ENCODE measurements around the gene ANP32E. TPM values are rescaled to one million over a fixed set of nuclear protein-coding genes. Genes with fewer than 3 reads are reported as not detected.

The ANP32E gene
- total RNA-seq, 2 experiments from 2014 or later: 174 to 185 TPM

- ATAC-seq: peak; percentile 57
These were observed 45.4 kb upstream of the ANP32E start for GRCh38 chr1:150281221-150281757.

GRCh38 chr1:150280138-150280707 lies 44.3 kb upstream of the ANP32E start:
- no peak for ATAC-seq
- no peak for DNase-seq
- ChIA-PET CTCF (interaction anchor here (1.0 to 2.4 kb wide), 6 partner anchors 8 to 29 kb away, joined by 3 to 37 read pairs (median 11); partner anchors contain the start of genes C1orf54 and CA14), POLR2A (no interaction called here)
- Mint-ChIP-seq H3K27me3 (no peaks in the 10 kb centered on the region), H3K4me1 (ENCODE audit: low read depth) (peaks cover 21% of the 10 kb centered on the region), H3K36me3 (ENCODE audit: low read depth) (peaks cover 2% of the 10 kb centered on the region), H3K27ac (no peak overlapping the region), H3K4me3 (no peak overlapping the region), H3K9me3 (peaks cover 2% of the 10 kb centered on the region)
- intact Hi-C loops (cut with micrococcal nuclease): no loop called here
- no peak for TF ChIP-seq CTCF (IDR thresholded peaks at IDR 0.05)

More at GRCh38 chr1:150281221-150281757, 45.4 kb upstream of the ANP32E start:
- H3K4me1 Mint-ChIP-seq (ENCODE audit: low read depth): peaks cover 21% of the 10 kb centered on the region
- TF ChIP-seq CTCF (IDR thresholded peaks at IDR 0.05): peak; percentile 70
- H3K27ac Mint-ChIP-seq: peak overlapping the region; percentile 89
- H3K9me3 Mint-ChIP-seq: peaks cover 2% of the 10 kb centered on the region
- CTCF ChIA-PET: interaction anchor here (0.6 to 2.4 kb wide), 12 partner anchors 9 to 416 kb away, joined by 3 to 37 read pairs (median 4); partner anchors contain the start of genes C1orf54, CA14 and GOLPH3L
- H3K4me3 Mint-ChIP-seq: peak overlapping the region; percentile 80
- POLR2A ChIA-PET: interaction anchor here (1.0 kb wide), 1 partner anchor 25 kb away, joined by 5 read pairs; no protein-coding TSS in a partner anchor
- peak; percentile 83 for DNase-seq
- H3K27me3 Mint-ChIP-seq: no peaks in the 10 kb centered on the region
- intact Hi-C loops (cut with micrococcal nuclease): no loop called here
- H3K36me3 Mint-ChIP-seq (ENCODE audit: low read depth): peaks cover 2% of the 10 kb centered on the region

- Mint-ChIP-seq H3K4me3 (no peak overlapping the region), H3K9me3 (no peaks in the 10 kb centered on the region), H3K4me1 (ENCODE audit: low read depth) (peaks cover 5% of the 10 kb centered on the region), H3K27me3 (no peaks in the 10 kb centered on the region), H3K36me3 (ENCODE audit: low read depth) (peaks cover 2% of the 10 kb centered on the region), H3K27ac (no peak overlapping the region)
- intact Hi-C loops (cut with micrococcal nuclease): no loop called here
- no peak for TF ChIP-seq CTCF (IDR thresholded peaks at IDR 0.05)
- ChIA-PET CTCF (interaction anchor here (0.7 to 3.9 kb wide), 3 partner anchors 8 to 18 kb away, joined by 3 to 21 read pairs (median 14); no protein-coding TSS in a partner anchor), POLR2A (interaction anchor here (0.8 kb wide), 1 partner anchor 16 kb away, joined by 3 read pairs; the partner anchor contains the start of gene CA14)
- ATAC-seq (no peak), DNase-seq (no peak)
These were observed 37.4 kb upstream of the ANP32E start for GRCh38 chr1:150273311-150273710.

- Mint-ChIP-seq H3K4me3 (no peak overlapping the region), H3K9me3 (no peaks in the 10 kb centered on the region), H3K4me1 (ENCODE audit: low read depth) (peaks cover 18% of the 10 kb centered on the region), H3K27me3 (no peaks in the 10 kb centered on the region), H3K36me3 (ENCODE audit: low read depth) (peaks cover 16% of the 10 kb centered on the region), H3K27ac (no peak overlapping the region)
- intact Hi-C loops (cut with micrococcal nuclease): no loop called here
- CTCF ChIA-PET: interaction anchor here (0.8 to 3.9 kb wide), 4 partner anchors 10 to 17 kb away, joined by 3 to 21 read pairs (median 9); no protein-coding TSS in a partner anchor
- no peak for ATAC-seq
- POLR2A ChIA-PET: interaction anchor here (1.2 kb wide), 1 partner anchor 16 kb away, joined by 3 read pairs; no protein-coding TSS in a partner anchor
- DNase-seq: no peak
- no peak for TF ChIP-seq CTCF (IDR thresholded peaks at IDR 0.05)
These were observed 35.5 kb upstream of the ANP32E start for GRCh38 chr1:150271291-150271959.
